Globus pallidus (tissue), 1 donor: Measurements from ENCODE around the gene CAMKMT.

Experiments used
- DNase-seq: peaks from one replicate; pipeline ENCODE4 v3.0.0-alpha.2; 2015; ENCODE audit warnings: low spot score

The CAMKMT gene

DNA sequence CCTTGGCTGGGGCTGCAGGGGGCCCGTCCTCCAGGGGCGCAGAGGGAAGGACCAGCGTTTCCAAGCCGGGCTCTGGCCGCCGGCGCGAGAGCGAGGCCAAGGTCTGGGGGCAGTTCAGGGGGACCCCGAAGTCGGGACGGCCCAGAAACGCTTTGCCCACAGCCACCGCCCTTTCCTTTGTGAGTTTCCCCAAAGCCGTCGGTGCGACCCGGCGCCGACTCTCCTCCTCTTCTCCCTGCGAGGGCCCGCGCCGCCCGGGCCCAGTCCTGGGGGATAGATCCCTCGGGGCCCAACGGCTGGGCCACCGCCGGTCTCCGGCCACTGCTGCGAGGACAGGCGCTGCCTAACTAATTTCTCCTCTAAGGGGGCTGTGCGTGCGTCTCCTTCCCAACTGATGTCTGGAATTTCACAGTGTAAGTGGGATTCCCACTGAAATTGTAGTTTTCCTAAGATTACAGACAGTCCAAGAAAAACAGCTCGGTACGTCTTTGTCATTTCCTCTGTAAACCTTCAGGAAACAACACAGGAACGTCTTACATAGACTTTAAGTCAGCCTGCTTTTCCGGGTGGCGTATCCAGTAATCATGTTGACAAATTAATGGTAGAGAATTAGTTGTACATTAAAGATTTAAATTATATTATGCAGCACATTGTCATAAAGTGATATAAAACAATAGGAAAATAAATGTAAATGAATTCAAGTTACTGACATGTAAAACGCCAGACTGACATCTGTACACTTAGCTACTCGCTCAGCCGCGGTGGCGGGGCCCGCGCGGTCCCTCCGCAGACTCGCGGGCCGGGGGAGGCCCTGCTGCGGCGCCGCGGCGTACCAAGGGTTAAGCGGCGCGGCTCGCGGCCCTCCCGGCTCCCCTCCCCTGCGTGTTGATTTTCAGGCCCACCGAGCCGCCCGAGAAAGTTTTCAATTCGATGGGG, 440.4 kb downstream of the CAMKMT start:
- no peak for DNase-seq

DNA sequence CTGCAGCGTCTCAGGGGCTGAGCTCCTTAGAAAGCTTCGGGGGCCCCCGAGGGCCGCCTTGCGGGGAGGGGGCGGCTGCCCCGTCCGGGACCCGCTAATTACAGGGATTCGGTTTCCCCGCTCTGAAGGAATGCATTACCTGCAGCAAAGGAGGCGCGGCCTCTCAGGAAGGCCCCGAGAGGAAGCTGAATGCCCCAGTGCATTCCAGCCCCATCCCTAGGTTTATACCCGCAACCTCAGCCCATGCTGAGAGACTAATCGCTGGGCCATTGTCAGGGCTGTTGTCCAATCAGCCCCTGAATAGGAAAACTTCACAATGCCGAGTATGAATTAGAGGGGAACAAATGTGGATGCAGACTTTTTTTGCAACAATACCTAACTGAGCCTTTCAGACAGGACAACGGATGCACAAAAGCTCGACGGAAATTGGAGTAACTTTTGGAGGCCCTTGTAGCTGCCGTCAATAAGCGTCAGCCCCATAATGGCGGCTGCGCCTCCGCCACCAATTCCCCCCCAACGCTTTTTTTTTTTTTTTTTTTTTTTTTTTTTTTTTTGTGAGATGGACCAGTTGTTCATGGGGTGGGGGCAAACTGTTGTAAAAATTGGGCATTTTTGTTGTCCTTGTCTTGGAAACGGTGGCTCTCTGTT, 441.2 kb downstream of the CAMKMT start:
- no peak for DNase-seq

DNA sequence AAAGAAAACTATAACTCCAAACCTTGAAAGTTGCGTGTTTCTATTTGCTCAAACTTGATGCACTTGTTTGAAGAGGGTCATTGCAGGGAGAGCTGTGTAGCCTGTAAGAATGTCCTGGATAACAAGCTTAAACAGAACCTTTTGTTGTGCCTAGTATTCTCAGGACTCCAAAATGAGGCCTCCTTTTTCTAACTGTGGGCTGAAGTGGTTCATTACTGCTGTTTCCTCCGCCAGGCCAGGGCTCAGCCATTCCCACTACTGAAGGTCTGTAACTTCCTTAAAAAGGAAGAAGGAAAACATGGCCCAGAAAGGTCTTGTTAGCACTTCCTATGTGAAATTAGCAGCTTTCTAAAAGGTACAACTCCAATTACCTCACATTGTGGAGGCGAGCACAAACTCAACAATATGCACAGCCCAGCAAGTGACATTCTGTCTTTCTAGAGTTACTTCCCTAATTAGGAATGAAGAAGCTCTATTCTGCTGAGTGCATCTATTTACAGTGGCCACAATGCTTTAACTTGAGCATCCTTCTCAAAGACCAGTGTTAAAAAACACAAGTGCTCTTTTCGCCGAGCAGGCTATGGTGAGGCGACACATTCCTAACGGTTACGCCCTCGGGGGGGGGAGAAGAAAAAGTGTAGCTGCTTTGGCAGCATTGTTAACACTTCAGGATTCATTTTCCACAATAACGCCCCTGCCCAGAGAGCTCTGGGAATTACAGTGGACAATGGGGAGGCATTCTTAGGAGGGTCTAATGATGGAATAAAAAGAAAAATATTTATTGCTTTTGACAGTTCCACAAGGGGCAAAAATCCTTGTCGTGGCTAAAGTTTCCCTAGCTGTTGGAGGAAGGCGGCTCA, 442.9 kb downstream of the CAMKMT start:
- no peak for DNase-seq

DNA sequence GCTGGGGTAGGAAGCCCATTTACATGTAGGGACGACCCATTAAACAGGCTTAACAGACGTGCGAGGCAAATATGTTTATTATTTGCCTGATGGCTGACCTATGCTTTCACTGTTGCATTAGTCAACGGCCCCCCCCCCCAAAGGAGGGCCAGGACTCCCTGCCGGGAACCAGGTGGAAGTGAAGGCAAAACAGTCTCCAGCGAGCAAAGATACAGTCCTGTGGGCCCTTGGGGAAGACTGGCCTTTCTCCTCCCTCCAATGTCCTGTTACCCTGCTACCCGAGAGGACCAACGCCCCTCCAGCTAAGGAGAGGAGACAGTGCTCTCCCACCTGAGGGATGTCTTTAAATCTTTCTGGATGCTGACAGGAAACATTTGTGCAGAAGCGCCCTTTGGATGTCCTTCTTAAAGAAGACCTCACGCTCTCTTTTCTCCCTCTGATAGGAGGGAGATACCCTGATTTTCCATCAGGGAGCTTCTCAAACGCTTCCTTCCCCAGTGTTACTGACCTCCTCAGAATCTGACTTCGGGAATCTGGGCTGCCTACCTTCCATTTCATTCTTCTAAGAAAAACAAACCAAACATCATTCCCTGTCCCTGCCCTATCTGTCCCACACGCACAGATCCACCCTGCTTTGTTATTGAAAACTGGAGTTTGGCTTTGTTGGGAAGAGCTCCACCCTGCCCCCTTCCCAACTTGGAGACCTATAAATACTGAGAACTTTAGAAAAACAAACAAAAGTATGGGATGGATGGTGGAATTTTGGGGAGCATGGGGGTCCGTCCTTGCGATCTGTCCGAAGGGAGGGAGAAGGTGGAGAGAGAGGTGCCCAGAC, 443.9 kb downstream of the CAMKMT start:
- no peak for DNase-seq

DNA sequence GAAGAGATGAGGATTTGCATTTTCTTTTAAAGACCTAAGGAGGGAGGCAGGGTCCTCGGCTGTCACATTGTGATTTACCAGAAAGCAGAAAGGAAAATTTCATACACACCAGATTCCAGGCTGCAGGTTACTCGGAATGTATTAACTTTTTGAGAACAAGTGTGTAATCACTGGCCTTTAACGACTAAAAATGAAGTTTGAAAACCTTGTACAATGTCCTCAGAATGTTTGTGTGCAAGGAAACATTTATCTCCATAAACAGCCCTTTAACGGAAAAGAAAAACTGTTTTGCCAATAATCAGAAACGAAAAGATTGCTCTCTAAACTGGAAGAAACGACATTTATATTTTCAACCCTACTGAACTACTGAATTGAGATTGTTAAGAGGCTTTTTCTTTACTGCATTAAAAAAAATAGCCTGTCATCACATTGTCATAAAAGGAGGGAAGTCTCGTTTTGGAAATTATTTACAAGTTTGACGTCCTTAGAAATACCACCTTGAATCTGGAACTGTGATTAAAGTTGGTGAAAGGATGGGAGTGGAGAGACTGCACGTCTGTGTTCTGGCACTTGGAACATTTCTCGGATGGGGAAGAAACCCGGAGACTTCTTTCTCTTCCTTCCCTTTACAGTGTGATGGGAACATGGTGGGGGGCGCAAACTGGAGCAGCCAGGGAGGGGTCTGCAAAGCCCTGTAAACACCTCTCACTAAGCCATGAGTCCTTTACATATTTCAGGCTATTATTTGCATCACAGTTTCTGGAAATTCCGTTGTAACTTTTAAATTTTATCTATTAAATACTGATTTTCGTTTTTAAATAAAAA, 445.7 kb downstream of the CAMKMT start:
- no peak for DNase-seq

DNA sequence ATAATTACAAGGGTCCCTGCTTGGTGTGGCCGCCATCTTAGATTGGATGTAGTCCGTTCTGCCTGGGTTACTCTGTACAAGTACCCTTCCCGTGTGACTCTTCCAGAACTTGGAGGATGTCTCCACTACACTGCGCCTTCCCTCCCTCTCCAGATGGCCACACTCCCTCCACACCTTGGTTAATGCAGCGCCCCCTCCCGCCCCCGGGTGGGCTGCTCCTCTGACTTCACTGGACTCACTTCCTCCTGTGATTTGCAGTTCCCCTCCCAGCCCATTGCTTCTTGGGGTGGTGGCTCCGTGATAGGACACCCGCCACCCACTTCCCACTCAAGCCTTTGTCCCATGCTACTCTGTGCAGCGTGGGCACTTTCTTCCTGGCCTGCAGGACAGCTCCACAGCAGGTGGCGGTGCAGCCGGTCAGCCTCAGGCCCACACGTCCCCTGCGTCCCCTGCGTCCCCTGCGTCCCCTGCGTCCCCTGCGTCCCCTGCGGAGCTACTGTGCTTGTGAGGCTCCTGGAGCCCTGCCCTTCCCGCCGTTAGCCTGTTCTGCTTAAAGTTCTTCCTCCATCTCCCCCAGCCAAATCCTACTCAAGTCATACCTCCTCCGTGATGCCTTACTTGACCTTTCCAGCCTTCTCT, 449.3 kb downstream of the CAMKMT start:
- DNase-seq = no peak

DNA sequence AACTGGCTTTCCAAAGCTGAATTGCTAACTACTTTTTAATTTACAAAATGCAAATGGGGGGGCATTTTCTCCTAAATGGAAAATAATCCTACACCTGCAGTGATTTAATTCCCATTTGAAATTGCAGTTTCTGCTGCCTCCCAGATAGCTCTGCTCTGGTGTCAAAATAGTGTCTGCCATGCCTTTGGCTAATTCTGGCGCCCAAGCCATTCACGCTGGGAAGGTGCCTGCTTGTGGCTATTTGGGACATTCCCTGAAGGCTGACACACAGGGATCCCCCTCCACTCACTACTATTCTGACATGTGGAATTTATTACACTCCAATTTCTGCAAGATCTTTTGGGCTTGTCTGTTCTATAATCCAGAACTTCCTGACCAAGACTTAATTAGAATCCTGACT, 451.4 kb downstream of the CAMKMT start:
- no peak for DNase-seq

DNA sequence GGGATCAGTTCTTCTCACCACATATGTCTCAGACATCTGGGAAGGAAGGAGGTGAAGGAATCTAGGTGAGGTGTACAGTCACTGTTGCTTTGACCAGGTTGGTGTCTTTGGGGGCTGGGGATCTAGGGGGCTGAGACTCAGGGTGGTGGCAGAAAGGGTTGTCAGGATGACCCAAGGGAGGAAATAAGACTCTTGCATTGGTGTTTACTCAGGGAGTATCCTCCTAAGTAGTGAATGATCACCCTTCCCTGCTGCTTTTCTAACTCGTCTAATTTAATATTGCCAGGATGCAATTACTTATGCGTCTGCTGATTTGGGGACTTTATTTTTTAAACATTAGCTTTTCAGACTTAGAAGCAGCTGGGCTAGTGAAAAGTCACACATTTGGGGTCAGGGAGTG, 451.9 kb downstream of the CAMKMT start:
- DNase-seq = no peak

DNA sequence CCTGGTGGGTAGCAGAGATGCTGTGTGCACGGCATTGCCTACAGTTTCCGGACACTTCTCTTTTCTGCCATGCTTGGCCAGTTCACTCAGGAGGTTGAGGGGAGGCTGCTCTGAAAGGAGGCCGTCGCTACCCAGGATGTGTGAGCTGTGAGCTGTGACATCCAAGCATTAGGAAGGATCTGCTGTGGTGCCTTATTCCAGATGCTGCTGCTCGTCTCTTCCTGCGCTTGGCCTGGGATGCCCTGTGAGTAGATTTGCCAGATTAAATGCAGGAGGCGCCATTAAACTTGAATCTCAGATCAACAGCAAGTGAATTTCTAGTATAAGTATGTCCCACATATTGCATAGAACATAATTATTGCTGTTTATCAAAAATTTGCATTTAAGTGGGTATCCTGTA, 455.5 kb downstream of the CAMKMT start:
- DNase-seq = no peak

DNA sequence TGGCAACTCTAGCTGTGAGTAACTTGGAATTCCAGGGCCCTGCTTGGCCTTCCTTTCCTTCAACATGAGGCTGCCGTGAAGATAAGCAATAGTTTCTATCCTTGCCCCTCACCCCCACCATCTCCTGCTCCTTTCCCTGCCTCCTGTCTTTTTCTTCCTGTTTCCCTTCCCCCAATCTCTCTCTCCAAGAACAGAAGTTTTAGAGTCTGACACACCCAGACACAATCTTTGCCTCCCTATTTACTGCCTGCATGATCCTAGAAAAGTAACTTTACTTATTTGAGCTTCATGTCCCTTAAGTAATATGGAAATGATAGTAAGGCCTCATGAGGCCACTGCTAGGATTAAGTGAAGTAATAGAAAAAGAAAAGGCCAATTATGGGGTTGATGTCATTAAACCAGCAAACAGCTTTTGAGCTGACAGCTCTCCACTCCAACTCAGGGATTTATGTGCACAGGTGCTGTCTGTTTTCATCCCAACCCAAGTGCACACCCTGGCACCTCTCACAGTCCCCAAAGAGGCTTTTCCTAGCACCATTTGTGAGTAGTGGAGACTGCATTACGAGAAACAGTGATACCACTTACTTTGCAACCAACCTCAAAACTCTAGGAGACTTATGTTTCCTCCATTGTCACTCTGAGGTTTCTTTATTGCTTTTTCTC, 456.1 kb downstream of the CAMKMT start:
- DNase-seq = no peak

DNA sequence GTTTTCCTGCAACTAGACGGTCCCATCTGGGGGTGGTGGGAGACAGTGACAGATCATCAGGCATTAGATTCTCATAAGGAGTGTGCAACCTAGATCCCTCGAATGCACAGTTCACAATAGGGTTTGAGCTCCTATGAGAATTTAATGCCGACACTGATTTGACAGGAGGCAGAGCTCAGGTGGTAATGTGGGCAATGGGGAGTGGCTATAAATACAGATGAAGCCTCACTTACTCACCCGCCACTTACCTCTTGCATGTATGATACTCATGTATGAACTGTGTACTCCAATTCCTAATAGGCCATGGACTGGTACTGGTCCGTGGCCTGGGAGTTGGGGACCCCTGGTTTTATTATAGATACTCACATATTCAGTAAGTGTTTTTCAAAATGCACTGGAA, 457.3 kb downstream of the CAMKMT start:
- no peak for DNase-seq

DNA sequence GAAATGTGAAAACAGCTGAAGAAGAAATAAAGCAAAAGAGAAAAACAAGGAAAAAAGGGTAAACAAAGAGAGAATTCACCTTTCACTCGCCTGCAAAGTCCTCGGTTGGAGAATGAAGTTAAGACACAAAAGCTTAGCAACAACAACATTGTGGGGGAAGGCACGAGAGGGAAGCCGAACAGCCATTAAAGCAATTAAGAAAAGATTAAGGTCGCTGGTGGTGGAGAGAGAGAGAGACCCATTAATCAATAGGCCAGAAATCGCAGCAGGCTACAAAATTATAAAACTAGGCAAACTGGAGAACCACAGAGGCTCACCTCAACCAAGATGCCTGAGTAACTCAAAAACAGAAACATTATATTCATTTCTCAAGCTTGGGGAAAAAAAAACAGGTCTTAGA, 459.8 kb downstream of the CAMKMT start:
- DNase-seq = no peak

DNA sequence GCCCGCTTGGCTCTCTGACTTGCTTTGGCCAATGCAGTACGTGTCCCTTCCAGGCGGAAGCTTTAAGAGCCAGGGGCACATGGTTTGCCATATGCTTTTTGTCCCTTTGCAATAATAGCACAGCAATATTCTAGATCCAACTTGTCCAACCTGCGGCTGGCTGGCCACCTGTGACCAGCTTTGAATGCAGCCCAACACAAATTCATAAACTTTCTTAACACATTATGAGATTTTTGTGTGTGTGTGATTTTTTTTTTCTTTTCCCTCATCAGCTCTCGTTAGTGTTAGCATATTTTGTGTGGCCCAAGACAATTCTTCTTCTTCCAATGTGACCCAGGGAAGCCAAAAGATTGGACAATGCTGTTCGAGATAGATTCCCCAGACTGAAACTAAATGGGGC, 460.4 kb downstream of the CAMKMT start:
- no peak for DNase-seq
